GM18951 (cell line): ENCODE results near the gene RNF113B.

Experiments
- POLR2A ChIP-seq: IDR thresholded peaks from 4 replicates; pipeline ENCODE4 v1.6.1; 2011; ENCODE audit warnings: mild to moderate bottlenecking; ENCODE audit not compliant: insufficient read length, insufficient read depth; ENCODE audit errors: extremely low read depth
- in situ Hi-C: fragments of 300-500 bp; cut with MboI; formaldehyde crosslinking; loops from one replicate; pipeline ENCODE4 v1.12.0; 2022; ENCODE audit warnings: low sequenced_read_pairs, mixed read lengths, inconsistent platforms; ENCODE audit not compliant: unreplicated experiment

RNF113B gene

GRCh38 chr13:98198683-98199082 lies 21.6 kb upstream of the RNF113B start:
- in situ Hi-C loops = no loop called here

GRCh38 chr13:98195054-98195791 lies 18.2 kb upstream of the RNF113B start:
- in situ Hi-C loops = no loop called here
- TF ChIP-seq POLR2A = no peak

More at GRCh38 chr13:98198683-98199082, 21.6 kb upstream of the RNF113B start:
- TF ChIP-seq POLR2A = no peak

- in situ Hi-C loops = no loop called here
- no peak for TF ChIP-seq POLR2A
These were observed 14.9 kb upstream of the RNF113B start for GRCh38 chr13:98192008-98192407.

GRCh38 chr13:98190889-98191444 lies 13.9 kb upstream of the RNF113B start:
- in situ Hi-C loops = no loop called here
- TF ChIP-seq POLR2A = no peak

GRCh38 chr13:98189841-98190505 lies 12.9 kb upstream of the RNF113B start:
- no peak for TF ChIP-seq POLR2A
- in situ Hi-C loops = no loop called here

- TF ChIP-seq POLR2A = no peak
- in situ Hi-C loops = no loop called here
These were observed 11.6 kb upstream of the RNF113B start for GRCh38 chr13:98188544-98189166.

- no peak for TF ChIP-seq POLR2A
- in situ Hi-C loops = no loop called here
These were observed 10.8 kb upstream of the RNF113B start for GRCh38 chr13:98187965-98188261.

GRCh38 chr13:98187155-98187964 lies 10.3 kb upstream of the RNF113B start:
- TF ChIP-seq POLR2A = no peak
- in situ Hi-C loops = no loop called here

GRCh38 chr13:98184792-98185191 lies 7.7 kb upstream of the RNF113B start:
- in situ Hi-C loops = no loop called here
- no peak for TF ChIP-seq POLR2A

- TF ChIP-seq POLR2A = no peak
- in situ Hi-C loops = no loop called here
These were observed 5.5 kb upstream of the RNF113B start for GRCh38 chr13:98182589-98182988.

- in situ Hi-C loops = no loop called here
- no peak for TF ChIP-seq POLR2A
These were observed 5.1 kb upstream of the RNF113B start for GRCh38 chr13:98182153-98182552.

- in situ Hi-C loops = no loop called here
These were observed 4.2 kb upstream of the RNF113B start for GRCh38 chr13:98181111-98181815.

GRCh38 chr13:98180092-98180491 lies 3.0 kb upstream of the RNF113B start:
- no peak for TF ChIP-seq POLR2A
- in situ Hi-C loops = no loop called here

More at GRCh38 chr13:98181111-98181815, 4.2 kb upstream of the RNF113B start:
- no peak for TF ChIP-seq POLR2A

GRCh38 chr13:98175823-98176222 lies 1.2 kb downstream of the RNF113B start:
- TF ChIP-seq POLR2A = no peak
- in situ Hi-C loops = no loop called here
